K562 (cell line): Measurements from ENCODE around the gene TAF1A. TPM values are rescaled to one million over a fixed set of nuclear protein-coding genes. Genes with fewer than 3 reads are reported as not detected.

Experiments
- BHLHE40 ChIP-seq: IDR thresholded peaks from 2 replicates; pipeline ENCODE4 v1.6.1; 2011; ENCODE audit warnings: low read length, improper control_type of control experiment
- CAMTA2 ChIP-seq: fragments of 250-450 bp; sonication (Bioruptor Pico); conservative IDR thresholded peaks from 2 replicates; pipeline ENCODE4 v1.5.1; 2022
- CBX8 ChIP-seq: fragments of 200-600 bp; sonication (generic); IDR thresholded peaks from 2 replicates; pipeline ENCODE4 v1.6.1; 2012; ENCODE audit warnings: borderline replicate concordance, mixed run types, low read depth, mild to moderate bottlenecking, moderate library complexity, mixed read lengths, low read length, control low read depth, inconsistent platforms; ENCODE audit not compliant: poor library complexity, severe bottlenecking; ENCODE audit errors: extremely low read depth
- ETV6 ChIP-seq, 3 experiments: fragments of 150-350 bp in 1 of 3; sonication (generic) in 1 of 3; formaldehyde crosslinking in 1 of 3; IDR thresholded peaks; 2 replicates each; pipeline versions ENCODE4 v1.6.1 to v1.8.0; 2014 to 2022; ENCODE audit warnings: borderline replicate concordance in 2 of 3, low read depth in 2 of 3, antibody characterized with exemption in 1 of 3, low read length in 1 of 3, mild to moderate bottlenecking in 1 of 3, missing genetic modification reagents in 1 of 3
- HMBOX1 ChIP-seq: sonication (generic); IDR thresholded peaks from 2 replicates; pipeline ENCODE4 v1.6.1; 2016
- LCOR ChIP-seq: sonication (generic); formaldehyde crosslinking; IDR thresholded peaks from 2 replicates; pipeline ENCODE4 v1.8.0; 2022; ENCODE audit warnings: mild to moderate bottlenecking, missing genetic modification reagents
- MTA3 ChIP-seq: fragments of 450-650 bp; formaldehyde crosslinking; IDR thresholded peaks from 2 replicates; pipeline ENCODE4 v1.6.1; 2017; ENCODE audit warnings: mild to moderate bottlenecking, borderline replicate concordance
- NFRKB ChIP-seq: fragments of 450-650 bp; IDR thresholded peaks from 2 replicates; pipeline ENCODE4 v1.6.1; 2016; ENCODE audit warnings: low read depth
- PRDM10 ChIP-seq: fragments of 450-650 bp; IDR thresholded peaks from 2 replicates; pipeline ENCODE4 v1.6.1; 2018; ENCODE audit not compliant: partially characterized antibody
- PREB ChIP-seq: sonication (generic); formaldehyde crosslinking; IDR thresholded peaks from 2 replicates; pipeline ENCODE4 v1.8.1; 2023; ENCODE audit warnings: mild to moderate bottlenecking, missing genetic modification reagents
- PRPF4 ChIP-seq: fragments of 200-400 bp; formaldehyde crosslinking; IDR thresholded peaks from one replicate; pipeline ENCODE4 v1.6.1; 2017; ENCODE audit warnings: low read length, low read depth, mild to moderate bottlenecking; ENCODE audit not compliant: insufficient read depth, poor library complexity, severe bottlenecking
- PURB ChIP-seq: sonication (generic); formaldehyde crosslinking; IDR thresholded peaks from 2 replicates; pipeline ENCODE4 v1.9.0; 2021; ENCODE audit warnings: low read depth, mild to moderate bottlenecking, missing genetic modification reagents
- SMAD1 ChIP-seq: fragments of 150-350 bp; IDR thresholded peaks from 2 replicates; pipeline ENCODE4 v1.6.1; 2014; ENCODE audit warnings: low read length, low read depth; ENCODE audit not compliant: partially characterized antibody
- SMAD3 ChIP-seq: fragments of 450-650 bp; formaldehyde crosslinking; conservative IDR thresholded peaks from 2 replicates; pipeline ENCODE4 v1.4.0; 2020; ENCODE audit warnings: mild to moderate bottlenecking
- SOX6 ChIP-seq: fragments of 450-650 bp; IDR thresholded peaks from 2 replicates; pipeline ENCODE4 v1.6.1; 2014; ENCODE audit warnings: mild to moderate bottlenecking
- TEAD4 ChIP-seq, 2 experiments: sonication (generic) in 1 of 2; formaldehyde crosslinking in 1 of 2; IDR thresholded peaks; 2 replicates each; pipeline versions ENCODE4 v1.6.1 to v1.8.0; 2012 to 2022; ENCODE audit warnings: borderline replicate concordance in 1 of 2, inconsistent platforms in 1 of 2, low read length in 1 of 2, mild to moderate bottlenecking in 1 of 2, missing genetic modification reagents in 1 of 2
- ZNF239 ChIP-seq: fragments of 250-450 bp; sonication (Bioruptor Pico); IDR thresholded peaks from 2 replicates; pipeline ENCODE4 v1.4.0; 2020; ENCODE audit warnings: mild to moderate bottlenecking
- ZNF354B ChIP-seq: fragments of 250-450 bp; sonication (Bioruptor Pico); IDR thresholded peaks from 2 replicates; pipeline ENCODE4 v1.4.0; 2020
- ZNF561 ChIP-seq: fragments of 450-650 bp; formaldehyde crosslinking; conservative IDR thresholded peaks from 2 replicates; pipeline ENCODE4 v1.4.0; 2020; ENCODE audit warnings: mild to moderate bottlenecking, moderate library complexity
- ZNF766 ChIP-seq: fragments of 200-800 bp; sonication (Bioruptor generic); conservative IDR thresholded peaks from 2 replicates; pipeline ENCODE4 v1.6.1; 2016; ENCODE audit warnings: missing genetic modification characterization, missing compliant biosample characterization
- polyA plus RNA-seq, 8 experiments: library from polyadenylated mRNA; depleted of rRNA in 4 of 8; stranded (reverse) in 5 of 8; unstranded in 3 of 8; fragments of >200 nt; fragmentation: Nextera tagmentation in 2 of 8; fragmentation: Illumina TruSeq in 1 of 8; extraction: Ambion mirVana in 2 of 8; extraction: Trizol in 1 of 8; gene quantifications; 2 replicates each; pipeline versions ENCODE4 v1.2.1 to v1.2.3, GENCODE V29; 2011 to 2014; ENCODE audit warnings: inconsistent platforms in 1 of 8, missing spikeins in 1 of 8
- total RNA-seq, 7 experiments: library from RNA; depleted of rRNA in 6 of 7; stranded (reverse); fragments of >200 nt in 6 of 7; fragmentation: Illumina TruSeq in 2 of 7; extraction: Trizol in 2 of 7; gene quantifications; 2 replicates each; pipeline versions ENCODE4 v1.2.1 to v1.2.3, GENCODE V29; 2011 to 2021; ENCODE audit warnings: low replicate concordance in 1 of 7

The TAF1A gene
- total and polyA plus RNA-seq, 9 of the 15 experiments (the other 6 are each of a cell fraction or from before 2014, with no cell fraction given), result 17.8 to 36.8 (median 25.3) TPM

- TF ChIP-seq TEAD4 (IDR thresholded peaks at IDR 0.05; ENCODE audit: low read length), result peak; percentile 55; the same call in 1 of the 2 replicates
- no peak for TF ChIP-seq TEAD4 (CRISPR knock-in tag; IDR thresholded peaks at IDR 0.05; ENCODE audit: borderline replicate concordance)
- TF ChIP-seq NFRKB, result peak; percentile 58; the same call in 1 of the 2 replicates
- TF ChIP-seq HMBOX1, result peak; percentile 84
- TF ChIP-seq ZNF766 (CRISPR knock-in tag), result 0 out of 2 replicates have a peak, but pooled peaks have one; percentile 61
- TF ChIP-seq PRDM10, result peak; percentile 95
- TF ChIP-seq ETV6 (IDR thresholded peaks at IDR 0.05; ENCODE audit: borderline replicate concordance in 1 of 2, low read depth in 2 of 2, low read length in 1 of 2), result peak; percentile 17 to 79; a peak in 2 of 4 replicates
- TF ChIP-seq ETV6 (CRISPR knock-in tag; IDR thresholded peaks at IDR 0.05; ENCODE audit: borderline replicate concordance), result no peak
- TF ChIP-seq CBX8, result no peak
- TF ChIP-seq ZNF354B (CRISPR knock-in tag), result no peak
- peak; percentile 88 for TF ChIP-seq BHLHE40
- peak; percentile 31; the same call in 1 of the 2 replicates for TF ChIP-seq SOX6
- TF ChIP-seq PURB (CRISPR knock-in tag), result no peak
- no peak for TF ChIP-seq PRPF4
- peak; percentile 80 for TF ChIP-seq SMAD1
- TF ChIP-seq SMAD3 (CRISPR knock-in tag), result peak; percentile 29; the same call in 1 of the 2 replicates
- TF ChIP-seq MTA3, result peak; percentile 30; the same call in 1 of the 2 replicates
- TF ChIP-seq PREB, result 0 out of 2 replicates have a peak, but pooled peaks have one; percentile 75
- 0 out of 2 replicates have a peak, but pooled peaks have one; percentile 28 for TF ChIP-seq ZNF239 (CRISPR knock-in tag)
- TF ChIP-seq CAMTA2 (CRISPR knock-in tag), result no peak
- TF ChIP-seq ZNF561 (CRISPR knock-in tag), result no peak
- peak; percentile 91 for TF ChIP-seq LCOR
Observed at GRCh38 chr1:222589462-222590302, at the start of gene TAF1A (continued).
